NCI-H510A (cell line): ENCODE results near the gene HIVEP1.

ENCODE experiments used
- DNase-seq: peaks from one replicate; lab custom pipeline; 2025; lab: John Stamatoyannopoulos, UW

HIVEP1 gene

DNA sequence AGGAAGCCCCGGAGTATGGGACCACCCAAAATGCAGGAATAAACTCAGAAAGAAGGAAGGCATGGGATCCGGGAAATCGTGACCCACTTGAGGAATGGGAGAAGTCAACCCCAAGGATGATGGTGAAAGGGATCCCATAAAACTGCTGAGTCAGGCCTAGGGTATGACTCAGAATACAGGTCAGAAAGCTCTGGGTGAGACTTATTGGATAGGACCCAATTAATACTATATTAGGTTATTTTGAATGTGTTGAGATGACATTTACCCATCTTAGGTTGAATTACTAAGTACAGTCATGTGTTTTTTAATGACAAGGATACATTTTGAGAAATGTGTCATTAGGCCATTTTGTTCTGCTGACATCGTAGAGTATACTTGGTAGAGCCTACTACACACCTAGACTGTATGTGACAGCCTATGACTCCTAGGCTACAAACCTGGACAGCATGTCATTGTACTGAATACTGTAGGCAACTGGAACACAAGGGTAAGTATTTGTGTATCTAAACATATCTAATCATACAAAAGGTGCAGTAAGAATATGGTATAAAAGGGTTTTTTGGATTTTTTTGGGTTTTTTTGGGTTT, 17.1 kb upstream of the HIVEP1 start:
- DNase-seq, result no peak

DNA sequence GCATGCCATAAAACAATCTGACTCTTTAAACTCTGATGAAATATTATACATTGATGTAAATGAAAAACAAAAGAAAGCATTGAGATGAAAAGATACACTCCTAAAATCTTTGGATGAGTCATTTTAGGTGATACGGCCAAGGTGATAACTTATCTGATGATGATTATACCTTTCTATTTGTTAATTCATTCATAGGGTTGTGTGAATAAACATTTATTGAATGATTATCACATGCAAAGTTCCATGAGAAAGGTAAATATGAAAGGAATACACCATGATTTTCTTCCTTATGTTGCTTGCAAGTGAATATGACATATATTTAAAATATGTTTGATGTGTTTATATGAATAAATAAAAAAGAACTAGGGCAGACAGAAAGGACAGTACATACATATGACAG, 15.4 kb upstream of the HIVEP1 start:
- no peak for DNase-seq

DNA sequence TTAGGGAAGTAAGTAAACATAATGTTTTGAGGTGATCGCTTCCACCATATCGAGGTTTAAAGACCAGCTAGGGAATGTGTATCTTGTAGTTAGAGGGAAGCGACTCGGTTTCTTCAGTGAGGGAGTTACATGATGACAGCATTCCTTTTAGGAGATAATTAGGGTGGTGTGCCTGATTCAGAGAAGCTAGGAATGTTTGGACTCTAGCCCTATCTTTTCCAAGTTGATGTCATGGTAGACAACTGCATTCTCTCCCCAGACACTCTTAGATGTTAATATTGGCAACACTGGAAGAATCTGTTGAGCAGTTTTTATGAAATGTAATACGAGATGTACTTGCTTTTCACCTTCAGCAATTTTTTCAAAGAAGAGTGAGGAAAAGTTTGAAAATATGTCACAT, 12.9 kb upstream of the HIVEP1 start:
- DNase-seq, result no peak

DNA sequence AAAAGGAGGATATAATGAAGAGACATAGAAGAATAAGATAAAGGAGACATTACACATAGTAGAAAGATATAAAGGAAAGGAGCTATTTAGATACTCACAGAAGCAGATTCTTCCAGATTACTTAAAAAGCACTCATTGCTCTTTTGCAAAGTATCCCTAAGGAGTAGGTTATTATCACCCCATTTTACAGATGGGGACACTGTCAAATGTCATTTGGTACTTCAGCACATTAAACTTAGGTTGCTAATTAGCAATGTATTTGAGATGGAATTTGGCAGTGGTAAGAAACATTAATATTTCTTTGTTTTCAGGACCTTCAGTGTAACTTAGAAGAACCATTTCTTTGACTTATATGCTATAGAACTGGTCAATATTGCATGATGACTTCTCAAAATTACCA, 11.9 kb upstream of the HIVEP1 start:
- DNase-seq, result no peak

DNA sequence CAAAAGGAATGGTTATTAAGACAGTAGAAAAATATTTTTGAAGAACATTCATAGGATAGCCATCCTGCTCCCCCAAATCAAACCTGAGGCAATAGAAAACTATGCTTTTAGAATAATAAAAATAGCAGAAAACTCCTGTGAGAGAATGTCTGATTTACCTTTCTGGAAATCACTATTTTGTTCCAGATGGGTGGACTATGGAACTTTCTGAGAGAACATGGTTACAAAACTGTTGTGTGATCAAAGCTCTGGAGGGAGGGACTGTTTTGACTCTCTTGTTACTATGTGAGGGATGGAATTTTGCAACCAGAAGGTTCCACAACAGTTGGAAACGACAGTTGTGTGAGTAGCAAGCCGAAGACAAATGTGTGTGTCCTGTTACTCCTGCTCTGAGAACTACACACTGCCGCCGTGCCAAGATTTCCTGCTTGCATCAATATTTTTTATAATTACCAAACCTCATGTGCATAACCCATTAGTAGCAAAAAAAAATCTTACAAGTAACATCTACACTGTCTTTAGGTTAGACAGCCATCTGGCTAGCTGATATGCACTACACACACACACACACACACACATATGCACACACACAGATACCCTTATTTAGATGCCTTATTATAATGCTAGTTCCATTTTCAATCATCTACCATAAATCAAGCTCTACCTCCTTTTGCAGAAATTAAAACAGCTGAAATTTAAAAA, 11.0 kb upstream of the HIVEP1 start:
- no peak for DNase-seq

DNA sequence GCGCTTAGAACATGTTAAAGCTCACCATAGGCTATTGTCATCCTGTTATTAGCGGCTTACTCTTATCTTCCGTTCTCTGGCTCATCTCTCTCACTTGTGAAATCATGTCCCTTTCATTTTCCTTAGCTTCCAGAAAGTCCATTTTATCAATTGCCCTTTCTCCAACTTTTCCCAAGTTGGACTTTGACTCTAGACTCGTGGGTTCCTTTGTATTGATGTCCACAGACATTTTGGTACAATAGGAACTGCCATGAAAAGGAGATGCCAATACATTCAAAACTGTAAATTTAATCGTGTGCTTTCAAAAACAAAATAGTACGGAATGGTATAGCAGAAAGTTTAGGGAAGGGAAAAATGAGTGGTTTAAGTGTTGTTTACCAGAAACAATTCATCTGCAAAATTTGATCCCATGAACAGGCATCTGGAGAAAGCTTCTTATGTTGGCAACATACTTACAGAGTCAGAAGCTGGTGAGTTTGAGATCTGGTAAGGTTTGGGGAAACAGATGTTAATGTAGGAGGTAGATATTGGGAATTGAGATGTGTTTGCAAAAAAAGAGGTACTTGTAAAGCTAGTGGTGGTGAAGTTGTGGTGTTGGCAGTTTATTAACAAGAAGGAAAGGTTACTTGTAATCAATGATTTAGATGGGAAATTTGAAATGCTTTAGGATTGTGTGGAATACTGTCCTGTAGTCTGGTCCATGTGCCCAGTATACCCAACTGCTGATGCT, 10.2 kb upstream of the HIVEP1 start:
- no peak for DNase-seq

DNA sequence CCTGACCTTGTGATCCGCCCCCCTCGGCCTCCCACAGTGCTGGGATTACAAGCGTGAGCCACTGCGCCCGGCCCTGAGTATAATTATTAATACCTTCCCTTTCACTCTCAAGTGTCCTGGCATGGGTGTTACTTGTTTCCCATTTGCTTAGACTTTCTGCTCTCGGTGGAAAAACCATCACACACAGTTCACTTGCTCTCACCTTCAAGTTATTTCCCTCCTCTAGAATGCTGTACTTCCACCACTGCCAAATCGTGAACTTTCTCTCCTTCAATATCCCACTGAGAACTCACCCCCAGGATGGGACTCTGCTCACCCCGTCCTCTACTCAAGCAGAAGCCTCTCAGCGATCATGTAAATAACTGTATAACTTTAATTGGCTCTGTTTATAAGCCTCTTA, 4.6 kb upstream of the HIVEP1 start:
- no peak for DNase-seq

DNA sequence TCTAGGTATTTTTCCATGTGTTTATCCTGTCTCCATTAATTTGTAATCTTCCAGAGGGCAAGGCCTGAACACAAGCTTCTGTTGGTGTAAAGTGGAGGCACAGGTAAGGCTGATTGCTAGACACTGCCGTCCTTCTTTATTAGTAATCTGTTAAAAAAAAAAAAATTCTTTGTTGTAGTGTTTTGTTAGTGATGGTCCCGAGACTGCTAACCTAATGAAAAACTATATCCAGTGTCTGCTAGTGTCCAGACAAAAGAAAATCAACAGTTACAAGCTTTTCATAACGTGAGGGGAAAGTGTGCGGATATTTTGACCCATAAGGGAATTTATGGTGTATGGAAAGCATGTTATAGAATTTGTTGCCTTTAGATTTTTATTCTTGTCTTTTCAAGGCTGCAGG, 4.2 kb upstream of the HIVEP1 start:
- no peak for DNase-seq

DNA sequence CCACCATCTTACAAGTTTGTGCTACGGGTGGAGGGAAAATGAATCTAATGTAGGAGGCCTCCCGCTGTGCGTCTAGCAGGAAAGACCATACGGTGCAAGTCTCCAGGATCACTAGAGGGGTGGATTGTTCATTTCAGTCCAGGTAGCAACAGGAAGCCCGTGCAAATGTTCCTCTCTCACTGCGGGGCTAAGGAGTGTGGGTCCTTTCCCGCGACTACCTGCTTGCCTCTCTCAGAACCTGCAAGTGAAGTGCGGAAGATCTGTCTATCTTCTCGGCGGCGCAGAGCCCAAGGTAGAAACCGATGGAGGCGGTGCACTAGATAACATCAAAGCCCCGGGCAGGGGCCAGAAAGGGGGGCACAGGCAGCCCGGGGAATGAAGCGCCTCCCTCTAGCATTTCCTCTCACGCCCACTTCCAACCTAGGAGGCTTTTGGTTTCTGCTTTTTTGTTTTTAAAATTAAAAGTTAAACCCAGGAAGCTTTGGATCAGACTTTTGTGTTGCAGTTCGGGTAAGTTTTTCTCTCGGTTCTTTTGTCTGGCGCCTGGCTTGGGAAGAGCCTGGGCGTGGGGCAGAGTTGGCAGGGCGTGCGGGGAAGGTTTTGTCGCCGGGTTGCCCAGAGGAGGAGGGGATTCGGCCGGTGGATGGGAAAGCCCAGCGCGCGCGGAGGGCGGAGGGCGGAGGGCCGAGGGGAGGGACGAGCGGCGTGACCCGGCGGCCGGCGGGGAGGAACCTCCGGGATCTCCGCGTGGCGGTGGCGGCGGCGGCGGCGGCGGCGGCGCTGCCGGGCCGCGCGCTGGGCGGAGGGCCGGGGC, 3.5 kb upstream of the HIVEP1 start:
- peak; percentile 64 for DNase-seq

DNA sequence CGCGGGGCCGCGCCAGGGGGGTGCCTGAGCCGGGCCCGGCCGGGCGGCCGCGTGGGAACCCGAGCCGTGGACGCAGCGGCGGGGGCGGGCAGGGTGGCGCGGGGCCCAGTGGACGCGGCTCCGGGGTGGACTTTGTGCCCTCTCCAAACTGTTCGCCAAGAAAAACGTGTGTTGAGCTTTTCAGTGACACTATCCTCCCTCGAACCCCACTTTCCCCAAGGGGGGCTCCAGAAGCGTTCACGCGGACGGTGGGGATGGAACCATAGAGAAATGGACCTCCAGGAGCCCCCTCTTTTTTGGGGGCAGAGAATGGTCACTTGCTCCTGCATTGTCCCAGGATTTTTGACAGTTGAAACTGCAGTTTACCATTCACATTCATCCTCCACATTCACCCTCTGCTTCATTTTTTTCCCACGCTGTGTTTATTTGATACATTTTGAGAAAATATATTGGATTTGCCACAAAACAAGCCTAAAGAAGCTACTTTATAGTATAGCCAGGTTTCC, 2.9 kb upstream of the HIVEP1 start:
- no peak for DNase-seq

DNA sequence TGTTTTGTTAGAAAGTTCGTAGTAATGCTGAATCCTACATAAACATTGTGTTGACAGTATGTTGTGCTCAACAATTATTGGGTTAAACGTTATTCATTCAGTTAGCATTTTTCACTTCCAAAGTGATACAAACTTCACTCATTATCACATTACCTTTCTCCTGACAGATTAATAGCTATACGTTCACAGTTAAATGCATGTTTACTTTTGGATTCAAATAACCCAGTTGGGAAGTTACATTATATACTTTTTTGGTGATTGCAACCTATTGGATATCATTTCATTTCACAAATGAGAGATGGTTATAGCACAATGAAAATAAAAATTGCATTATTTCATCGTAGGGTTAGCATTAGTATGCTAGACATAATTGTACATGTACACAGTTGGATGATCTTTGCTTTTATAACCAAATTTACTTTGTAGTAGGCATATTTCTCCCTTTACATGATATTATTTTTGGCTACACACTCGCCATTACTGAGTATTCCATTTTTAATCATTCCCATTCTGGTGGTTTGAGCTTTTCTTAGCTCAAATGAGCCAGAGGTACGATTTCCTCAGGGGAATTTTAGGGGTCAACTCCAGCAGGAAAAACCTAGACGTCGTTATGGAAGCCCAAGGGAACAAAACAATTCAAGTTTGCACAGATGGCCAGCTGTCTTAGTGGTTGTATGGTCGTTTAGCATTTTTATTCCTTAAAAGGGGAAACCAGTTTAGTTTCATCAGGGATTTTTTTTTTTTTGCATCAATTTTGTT, 2.1 kb upstream of the HIVEP1 start:
- no peak for DNase-seq

DNA sequence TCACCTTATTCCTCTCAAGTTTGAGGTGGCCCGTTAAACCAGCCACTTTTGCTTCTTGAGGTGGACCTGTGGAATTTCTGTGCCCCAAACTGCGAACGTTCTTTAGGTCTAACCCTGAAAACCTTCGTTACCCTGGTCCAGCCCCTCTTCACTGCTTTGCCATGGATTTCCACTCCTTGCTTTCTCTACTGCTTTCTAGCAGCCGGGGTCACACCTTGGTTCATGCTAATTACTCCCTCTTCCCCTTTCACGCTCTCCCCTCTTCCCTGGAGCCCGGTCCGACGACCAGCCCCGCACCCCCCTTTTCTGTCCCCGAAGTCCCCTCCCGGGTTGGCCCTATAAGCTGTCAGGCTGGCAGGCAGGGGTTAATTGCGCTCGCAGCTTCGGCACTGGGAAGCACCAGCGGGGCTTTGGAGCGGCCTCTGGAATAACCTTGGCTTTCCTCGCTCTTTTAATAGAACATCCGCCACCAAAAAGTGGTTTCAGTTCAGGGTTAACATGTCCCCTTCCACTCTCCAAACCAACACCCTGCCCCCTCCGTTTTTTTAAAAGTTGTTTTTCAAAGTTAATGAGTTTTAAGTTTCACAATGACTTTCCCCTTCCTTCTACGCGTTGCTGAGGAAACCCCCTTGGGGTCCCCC, 1.4 kb upstream of the HIVEP1 start:
- DNase-seq, result peak; percentile 17

DNA sequence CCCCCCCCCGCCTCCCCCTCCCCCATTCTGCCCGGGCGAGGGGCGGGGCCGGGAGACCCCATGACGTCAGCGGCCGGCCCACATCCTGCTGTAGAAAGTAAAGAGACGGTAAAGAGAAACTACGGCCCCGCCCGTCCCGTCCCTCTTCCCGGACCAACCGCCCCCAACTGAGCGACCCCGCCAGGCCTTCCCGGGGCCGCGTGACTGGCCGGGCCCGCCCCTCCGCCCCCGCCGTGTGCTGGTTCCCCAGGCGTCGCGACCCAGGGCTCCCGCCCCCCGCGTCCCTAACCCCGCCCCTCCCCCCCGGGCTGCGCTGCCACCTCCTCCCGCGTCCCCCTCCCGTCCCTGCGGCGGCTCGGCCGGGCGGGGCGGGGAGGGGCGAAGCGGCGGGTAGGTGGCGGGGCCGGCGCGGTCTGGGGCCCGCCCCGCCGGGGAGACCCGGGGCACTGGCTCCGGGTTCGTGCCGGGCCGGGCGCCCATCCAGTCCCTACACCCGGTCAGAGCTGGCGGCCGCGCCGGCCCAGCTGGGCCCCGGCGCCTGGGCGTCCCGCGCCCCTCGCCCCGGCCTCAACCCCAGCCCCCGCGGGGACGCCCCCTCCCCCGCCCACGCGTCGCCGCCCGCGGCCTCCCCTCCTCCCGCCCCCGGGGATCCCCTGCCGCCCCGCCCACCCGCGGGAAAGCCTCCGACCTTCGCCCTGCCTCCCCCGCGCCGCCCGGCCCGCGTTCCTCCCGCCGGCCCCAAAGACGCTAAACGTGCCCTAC, 655 bp upstream of the HIVEP1 start:
- DNase-seq, result peak; percentile 84

DNA sequence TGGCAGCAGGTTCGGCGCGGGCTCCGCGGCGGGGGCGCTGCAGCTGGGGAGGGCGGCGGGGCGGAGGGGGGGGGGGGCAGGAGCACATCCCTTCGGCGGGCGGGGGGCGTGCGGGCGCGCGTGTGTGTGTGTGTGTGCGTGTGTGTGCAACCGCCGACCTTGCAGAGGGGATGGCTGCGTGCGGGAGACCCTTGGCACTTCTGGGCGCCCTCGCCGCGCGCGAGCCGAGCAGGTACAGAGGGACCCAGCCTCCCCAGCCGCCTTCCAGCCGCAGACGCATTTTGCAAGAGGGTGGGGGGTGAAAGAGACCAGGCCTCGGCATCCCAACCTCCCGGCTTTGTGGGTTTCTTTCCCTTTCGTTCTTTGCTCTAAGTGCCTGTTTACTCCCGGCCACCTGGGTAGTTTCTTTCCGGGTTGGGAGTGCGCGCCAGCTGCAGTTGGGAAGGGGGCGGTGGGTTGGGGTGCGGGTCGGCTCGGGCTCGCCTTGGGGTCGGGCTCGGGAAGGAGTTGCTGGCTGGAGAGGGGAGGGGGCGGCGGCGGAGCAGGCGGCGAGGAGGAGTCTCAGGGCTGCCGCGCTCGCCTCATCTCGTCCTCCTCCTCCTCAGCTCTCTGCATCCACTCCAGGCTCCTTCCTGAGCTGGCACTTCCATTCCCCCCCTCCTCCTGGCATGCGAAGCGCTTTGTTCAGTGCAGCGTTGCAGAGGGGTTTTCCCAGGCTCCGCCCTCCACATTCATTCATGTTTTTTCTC, 620 bp downstream of the HIVEP1 start:
- DNase-seq, result peak; percentile 39

DNA sequence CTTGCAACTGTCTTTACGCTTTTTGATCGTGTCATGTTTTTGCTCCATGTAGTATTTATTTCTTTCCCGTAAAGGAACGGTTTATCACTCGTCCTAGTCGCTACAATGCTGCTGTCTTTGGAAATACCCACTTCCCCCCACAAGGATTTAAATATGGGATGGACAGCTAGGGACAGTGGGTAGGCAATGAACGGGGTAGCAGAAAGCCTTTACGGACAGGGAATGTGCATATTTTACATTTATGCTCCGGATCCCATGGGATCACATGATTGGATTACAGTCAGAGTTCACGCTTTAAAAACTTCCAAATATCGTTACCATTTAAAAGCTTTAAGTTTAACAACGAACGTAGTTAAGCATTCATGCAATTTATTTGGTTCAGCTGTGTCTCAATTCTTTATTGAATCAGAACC, 1.2 kb downstream of the HIVEP1 start:
- DNase-seq, result no peak

DNA sequence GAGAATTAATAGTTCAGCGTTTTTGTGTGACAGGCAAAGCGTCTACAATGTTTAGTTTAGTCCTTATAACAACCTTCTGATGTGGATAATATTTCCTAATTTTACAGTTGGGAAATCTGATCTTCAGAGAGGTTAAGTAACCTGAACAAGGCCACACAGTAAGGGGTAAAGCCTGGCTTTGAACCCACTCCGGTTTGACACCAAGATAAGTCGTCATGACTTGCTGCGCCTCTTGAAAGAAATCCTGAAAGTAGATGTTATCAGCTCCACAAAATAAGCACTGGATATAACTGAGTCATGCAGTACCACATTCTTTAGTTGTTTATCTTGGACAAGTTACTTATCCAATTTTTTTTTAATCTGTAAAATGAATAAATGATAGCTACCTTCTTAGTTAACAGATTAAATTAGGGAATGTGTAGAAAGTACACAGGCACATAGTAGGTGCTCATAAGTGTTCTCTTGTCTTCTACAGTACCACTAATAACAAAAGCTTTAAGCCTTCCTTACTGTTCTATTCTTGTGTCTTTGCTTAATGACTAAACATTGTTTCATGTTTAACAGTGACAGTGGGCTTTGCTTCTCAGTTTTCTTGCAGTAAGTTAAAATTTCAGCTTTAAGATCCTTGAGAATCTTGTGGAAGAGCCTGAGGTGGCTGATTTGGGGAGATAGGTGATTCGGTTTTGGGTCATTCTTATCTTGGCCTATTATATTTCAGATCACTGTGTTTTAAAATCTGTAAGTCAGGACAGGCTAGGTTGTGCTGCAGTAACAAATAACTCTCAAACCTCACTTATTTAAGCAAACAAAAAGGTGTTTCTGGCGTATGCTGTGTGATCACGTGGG, 2.1 kb downstream of the HIVEP1 start:
- DNase-seq, result no peak

DNA sequence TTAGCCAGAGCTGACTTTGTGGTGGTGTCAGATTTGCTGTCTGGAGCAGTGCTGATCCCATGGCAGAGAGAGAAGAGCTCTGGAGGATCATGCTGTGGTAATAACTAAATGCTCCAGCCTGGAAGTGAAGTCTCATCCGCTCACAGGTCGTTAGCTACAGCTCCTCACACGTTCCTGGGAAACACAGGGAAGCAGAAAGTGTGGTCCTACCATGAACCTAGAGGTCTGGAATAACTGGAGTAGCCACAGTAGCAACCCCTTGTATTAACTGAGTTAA, 2.7 kb downstream of the HIVEP1 start:
- DNase-seq, result no peak

DNA sequence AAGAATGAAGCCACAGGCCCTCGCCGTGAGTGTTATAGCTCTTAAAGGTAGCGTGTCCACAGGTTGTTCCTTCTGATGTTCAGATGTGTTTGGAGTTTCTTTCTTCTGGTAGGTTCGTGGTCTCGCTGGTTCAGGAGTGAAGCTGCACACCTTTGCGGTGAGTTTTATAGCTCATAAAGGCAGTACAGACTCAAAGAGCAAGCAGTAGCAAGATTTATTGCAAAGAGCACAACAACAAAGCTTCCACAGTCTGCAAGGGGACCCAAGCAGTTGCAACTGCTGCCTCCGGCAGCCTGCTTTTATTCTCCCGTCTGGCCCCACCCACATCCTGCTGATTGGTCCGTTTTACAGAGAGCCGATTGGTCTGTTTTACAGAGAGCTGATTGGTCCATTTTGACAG, 5.2 kb downstream of the HIVEP1 start:
- no peak for DNase-seq

DNA sequence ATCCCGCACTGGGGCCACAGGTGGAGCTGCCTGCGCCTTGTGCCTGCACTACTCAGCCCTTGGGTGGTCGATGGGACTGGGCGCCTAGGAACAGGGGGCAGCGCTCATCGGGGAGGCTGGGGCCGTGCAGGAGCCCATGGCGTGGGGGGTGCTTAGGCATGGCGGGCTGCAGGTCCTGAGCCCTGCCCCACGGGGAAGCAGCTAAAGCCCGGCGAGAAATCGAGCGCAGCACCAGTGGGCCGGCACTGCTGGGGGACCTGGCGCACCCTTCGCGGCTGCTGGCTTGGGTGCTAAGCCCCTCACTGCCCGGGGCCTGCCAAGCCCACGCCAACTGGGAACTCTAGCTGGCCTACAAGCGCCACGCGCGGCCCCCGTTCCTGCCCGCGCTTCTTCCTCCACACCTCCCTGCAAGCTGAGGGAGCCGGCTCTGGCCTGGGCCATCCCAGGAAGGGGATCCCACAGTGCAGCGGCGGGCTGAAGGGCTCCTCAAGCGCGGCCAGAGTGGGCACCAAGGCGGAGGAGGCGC, 5.8 kb downstream of the HIVEP1 start:
- DNase-seq, result no peak
